ENCODE data around the gene PRM1.

PRM1 gene

GRCh38 chr16:11232852-11233726 lies 48.0 kb downstream of the PRM1 start:
- DNase-seq, result peak; percentile 97

GRCh38 chr16:11232302-11232851 lies 48.8 kb downstream of the PRM1 start:
- no peak for DNase-seq

- no peak for DNase-seq
Observed at GRCh38 chr16:11231367-11231970, 49.7 kb downstream of the PRM1 start.
